K562 (cell line): ENCODE results near the gene DOCK4. TPM values are rescaled to one million over a fixed set of nuclear protein-coding genes. Genes with fewer than 3 reads are reported as not detected.

Experiments used
- ATAC-seq: fragments of 200-7000 bp; cut with Tn5 transposase; 3 replicates; pipeline ENCODE4 v1.9.1; 2020; ENCODE audit warnings: moderate library complexity
- BruUV-seq: library from RNA; stranded (reverse); fragments of 400-500 nt; replicated peaks from 2 replicates; lab custom pipeline; 2021; lab: Mats Ljungman, UMichigan
- CTCF ChIA-PET: fragments of 300-600 bp; formaldehyde crosslinking; extraction: SDS; loops from one replicate; lab custom pipeline; 2021; ENCODE audit warnings: low intra/inter-chr PET ratio; lab: Yijun Ruan, JAX
- POLR2A ChIA-PET: fragments of 300-600, 350-650 bp; sonication (Branson Sonifier 250); formaldehyde crosslinking; extraction: SDS; loops from one replicate; lab custom pipeline; 2021; ENCODE audit warnings: antibody characterized with exemption, inconsistent platforms; lab: Yijun Ruan, JAX
- DNase-seq, 4 experiments: peaks; one replicate each; pipeline versions ENCODE4 v3.0.0 to v3.0.0-alpha.2; 2011 to 2018; ENCODE audit warnings: low spot score in 3 of 4, mixed read lengths in 3 of 4; ENCODE audit errors: extremely low read depth in 1 of 4
- FAIRE-seq: peaks from 2 replicates; lab custom pipeline; 2011; peaks lifted over from hg19 to GRCh38; lab: Jason Lieb, UNC
- H2AFZ ChIP-seq: 2 replicates; pipeline ENCODE4 v1.6.0; 2011; ENCODE audit warnings: low read depth, low read length, control low read depth, inconsistent platforms
- H3K27ac ChIP-seq: fragments of 200-600 bp; 3 replicates; pipeline ENCODE4 v1.8.0; 2011; ENCODE audit warnings: low read depth, mild to moderate bottlenecking, control low read depth, inconsistent platforms, low read length, moderate library complexity, mixed read lengths; ENCODE audit errors: extremely low read depth
- H3K27me3 ChIP-seq, 2 experiments: fragments of 300-600 bp in 1 of 2; 2 replicates in 1 of 2; 3 replicates in 1 of 2; pipeline versions ENCODE4 v1.6.0 to v1.8.0; 2011; ENCODE audit warnings: inconsistent platforms in 2 of 2, low read length in 2 of 2, mild to moderate bottlenecking in 1 of 2, mixed read lengths in 1 of 2, moderate library complexity in 1 of 2; ENCODE audit not compliant: control insufficient read depth in 2 of 2, insufficient read depth in 2 of 2
- H3K36me3 ChIP-seq: fragments of 300-600 bp; 3 replicates; pipeline ENCODE4 v1.8.0; 2011; ENCODE audit warnings: mild to moderate bottlenecking, low read length, inconsistent platforms; ENCODE audit not compliant: control insufficient read depth, insufficient read depth
- H3K4me1 ChIP-seq, 2 experiments: fragments of 200-600 bp in 1 of 2; replicated peaks in 1 of 2; 2 replicates in 1 of 2; 3 replicates in 1 of 2; pipeline versions ENCODE4 v1.5.1 to v1.8.0; 2011; ENCODE audit warnings: inconsistent platforms in 2 of 2, low read length in 2 of 2, mild to moderate bottlenecking in 1 of 2, mixed read lengths in 1 of 2, moderate library complexity in 1 of 2; ENCODE audit not compliant: control insufficient read depth in 2 of 2, insufficient read depth in 2 of 2
- H3K4me2 ChIP-seq: 2 replicates; pipeline ENCODE4 v1.6.1; 2011; ENCODE audit warnings: low read length, control low read depth, inconsistent platforms, mixed read lengths; ENCODE audit not compliant: insufficient read depth
- H3K4me3 ChIP-seq: fragments of 200-600 bp; sonication (generic), shearing (Covaris generic); 2 replicates; pipeline ENCODE4 v1.5.1; 2016; ENCODE audit warnings: control low read depth, inconsistent platforms
- H3K79me2 ChIP-seq: fragments of 200-600 bp; 3 replicates; pipeline ENCODE4 v1.8.0; 2011; ENCODE audit warnings: low read length, inconsistent platforms; ENCODE audit not compliant: control insufficient read depth, insufficient read depth
- H3K9ac ChIP-seq, 2 experiments: 2 replicates each; pipeline versions ENCODE4 v1.6.0 to v1.6.1; 2011; ENCODE audit warnings: low read depth in 2 of 2, low read length in 2 of 2, control low read depth in 1 of 2, inconsistent platforms in 1 of 2, mild to moderate bottlenecking in 1 of 2, mixed read lengths in 1 of 2; ENCODE audit not compliant: insufficient read depth in 1 of 2
- H3K9me1 ChIP-seq: one replicate; pipeline ENCODE4 v1.6.0; 2011; ENCODE audit warnings: inconsistent platforms, mild to moderate bottlenecking, low read length, moderate library complexity; ENCODE audit not compliant: control insufficient read depth, insufficient read depth
- H3K9me3 ChIP-seq: replicated peaks from 2 replicates; pipeline ENCODE4 v1.5.1; 2011; ENCODE audit warnings: low read depth, low read length, inconsistent platforms; ENCODE audit not compliant: control insufficient read depth, insufficient read depth
- H4K20me1 ChIP-seq: replicated peaks from 2 replicates; pipeline ENCODE4 v1.6.1; 2011; ENCODE audit warnings: low read length, inconsistent platforms, mixed read lengths; ENCODE audit not compliant: control insufficient read depth, insufficient read depth
- CC2D1A ChIP-seq: fragments of 450-650 bp; IDR thresholded peaks from 2 replicates; pipeline ENCODE4 v1.6.1; 2017; ENCODE audit warnings: mild to moderate bottlenecking
- CEBPG ChIP-seq, 3 experiments: fragments of 200-800 bp in 1 of 3; sonication (Bioruptor generic) in 1 of 3; sonication (generic) in 1 of 3; formaldehyde crosslinking in 1 of 3; IDR thresholded peaks in 2 of 3; conservative IDR thresholded peaks in 1 of 3; 2 replicates each; pipeline versions ENCODE4 v1.6.1 to v1.8.0; 2016 to 2022; ENCODE audit warnings: missing compliant biosample characterization in 2 of 3, missing genetic modification characterization in 2 of 3, mild to moderate bottlenecking in 1 of 3, missing genetic modification reagents in 1 of 3
- EWSR1 ChIP-seq: fragments of 450-650 bp; IDR thresholded peaks from 2 replicates; pipeline ENCODE4 v1.6.1; 2018; ENCODE audit warnings: borderline replicate concordance, mild to moderate bottlenecking, low read depth, moderate library complexity; ENCODE audit not compliant: partially characterized antibody
- HEY1 ChIP-seq: fragments of 250-450 bp; sonication (Bioruptor Pico); IDR thresholded peaks from 2 replicates; pipeline ENCODE4 v1.5.0; 2020; ENCODE audit warnings: mild to moderate bottlenecking, moderate library complexity, borderline replicate concordance
- HNRNPH1 ChIP-seq: fragments of 200-400 bp; formaldehyde crosslinking; optimal IDR thresholded peaks from 2 replicates; pipeline ENCODE3; 2017; ENCODE audit warnings: low read depth, mild to moderate bottlenecking, low read length, moderate library complexity
- HNRNPL ChIP-seq: fragments of 200-400 bp; formaldehyde crosslinking; IDR thresholded peaks from 2 replicates; pipeline ENCODE4 v1.6.1; 2017; ENCODE audit warnings: low read depth, mild to moderate bottlenecking, low read length
- IFI16 ChIP-seq: fragments of 250-450 bp; sonication (Bioruptor Pico); IDR thresholded peaks from 2 replicates; pipeline ENCODE4 v2.1.2; 2022; ENCODE audit warnings: mild to moderate bottlenecking, inconsistent platforms
- MITF ChIP-seq: IDR thresholded peaks from 2 replicates; pipeline ENCODE4 v1.6.1; 2014; ENCODE audit warnings: antibody characterized with exemption
- MLX ChIP-seq, 2 experiments: fragments of 450-650 bp in 1 of 2; sonication (generic) in 1 of 2; formaldehyde crosslinking; conservative IDR thresholded peaks; 2 replicates each; pipeline versions ENCODE4 v1.4.0 to v1.8.1; 2020 to 2022; ENCODE audit warnings: mild to moderate bottlenecking in 1 of 2, missing genetic modification reagents in 1 of 2
- MTA1 ChIP-seq: fragments of 450-650 bp; IDR thresholded peaks from 2 replicates; pipeline ENCODE4 v1.6.1; 2017; ENCODE audit warnings: borderline replicate concordance
- MTA2 ChIP-seq: fragments of 450-650 bp; IDR thresholded peaks from 2 replicates; pipeline ENCODE4 v1.6.1; 2016; ENCODE audit warnings: low read depth
- NR1H2 ChIP-seq: sonication (generic); formaldehyde crosslinking; IDR thresholded peaks from 2 replicates; pipeline ENCODE4 v1.4.0; 2020; ENCODE audit warnings: mild to moderate bottlenecking, missing genetic modification reagents
- RFX1 ChIP-seq: fragments of 450-650 bp; IDR thresholded peaks from 2 replicates; pipeline ENCODE4 v1.6.1; 2016; ENCODE audit warnings: mild to moderate bottlenecking, moderate library complexity
- STAG1 ChIP-seq: sonication (generic); formaldehyde crosslinking; IDR thresholded peaks from 2 replicates; pipeline ENCODE4 v1.5.0; 2020; ENCODE audit warnings: missing genetic modification reagents, borderline replicate concordance
- ZNF121 ChIP-seq: sonication (generic); formaldehyde crosslinking; conservative IDR thresholded peaks from 2 replicates; pipeline ENCODE4 v1.8.0; 2022; ENCODE audit warnings: missing genetic modification reagents
- ZNF175 ChIP-seq: fragments of 200-800 bp; sonication (Bioruptor generic); IDR thresholded peaks from 2 replicates; pipeline ENCODE4 v1.6.1; 2016; ENCODE audit warnings: low read depth, mild to moderate bottlenecking, missing genetic modification characterization, missing compliant biosample characterization
- ZNF41 ChIP-seq: fragments of 250-450 bp; sonication (Bioruptor Pico); conservative IDR thresholded peaks from 2 replicates; pipeline ENCODE4 v1.4.0; 2020; ENCODE audit warnings: mild to moderate bottlenecking
- in situ Hi-C: fragments of 300-500 bp; cut with MboI; formaldehyde crosslinking; loops from 4 replicates; pipeline ENCODE4 v1.15.0; 2018; ENCODE audit warnings: inconsistent platforms, mixed read lengths
- intact Hi-C: fragments of 100-400 bp; cut with micrococcal nuclease; formaldehyde crosslinking; loops from 2 replicates; pipeline ENCODE4 v1.14.2; 2022
- polyA plus RNA-seq, 8 experiments: library from polyadenylated mRNA; depleted of rRNA in 4 of 8; stranded (reverse) in 5 of 8; unstranded in 3 of 8; fragments of >200 nt; fragmentation: Nextera tagmentation in 2 of 8; fragmentation: Illumina TruSeq in 1 of 8; extraction: Ambion mirVana in 2 of 8; extraction: Trizol in 1 of 8; gene quantifications; 2 replicates each; pipeline versions ENCODE4 v1.2.1 to v1.2.3, GENCODE V29; 2011 to 2014; ENCODE audit warnings: inconsistent platforms in 1 of 8, missing spikeins in 1 of 8
- total RNA-seq, 7 experiments: library from RNA; depleted of rRNA in 6 of 7; stranded (reverse); fragments of >200 nt in 6 of 7; fragmentation: Illumina TruSeq in 2 of 7; extraction: Trizol in 2 of 7; gene quantifications; 2 replicates each; pipeline versions ENCODE4 v1.2.1 to v1.2.3, GENCODE V29; 2011 to 2021; ENCODE audit warnings: low replicate concordance in 1 of 7
- TF ChIP-seq, protein P1 (sequence below): fragments of 250-450 bp; sonication (Bioruptor Pico); IDR thresholded peaks from 2 replicates; pipeline ENCODE4 v1.5.0; 2021

Gene DOCK4
- total and polyA plus RNA-seq, 9 of the 15 experiments (the other 6 are each of a cell fraction or from before 2014, with no cell fraction given): 0.42 to 5.7 (median 2.3) TPM

DNA sequence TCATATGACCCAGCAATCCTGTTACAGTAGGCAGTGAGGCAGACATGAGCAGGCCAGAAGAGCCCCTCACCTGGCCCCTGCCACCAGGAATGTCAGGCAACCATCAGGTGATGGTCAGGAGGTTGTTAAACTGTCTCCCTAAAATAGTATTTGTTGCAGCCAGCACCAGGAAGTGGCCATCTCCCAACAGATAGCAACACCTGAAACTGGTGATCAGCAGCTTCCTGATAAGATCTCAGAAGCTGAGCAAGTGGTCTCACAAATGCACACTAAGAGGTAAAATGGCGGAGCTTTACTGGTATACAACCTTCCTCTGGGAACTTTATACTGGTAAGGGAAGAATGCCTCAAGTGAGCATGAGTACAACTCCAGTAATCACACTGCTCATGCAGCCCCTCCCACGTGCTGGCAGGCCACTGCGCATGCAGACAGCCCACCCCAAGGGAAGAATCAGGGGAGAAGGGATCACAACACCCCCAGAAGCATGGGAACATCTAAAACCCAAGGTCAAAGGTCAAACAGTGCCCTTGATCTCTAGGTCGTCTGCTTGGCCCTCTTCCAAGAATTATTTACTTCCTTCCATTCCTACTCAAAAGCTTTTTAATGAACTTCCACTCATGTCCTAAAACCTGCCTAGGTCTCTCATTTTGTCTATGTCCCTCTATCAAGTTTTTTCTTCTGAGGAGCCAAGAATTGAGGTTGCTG is 133.5 kb downstream of the DOCK4 start (continued):
- TF ChIP-seq ZNF121 (CRISPR knock-in tag) (no peak), CC2D1A (no peak)

- no peak for ATAC-seq
- in situ Hi-C loops: no loop called here
- Histone ChIP-seq H3K4me1 (no peaks in the 10 kb centered on the region), H4K20me1 (no peaks in the 10 kb centered on the region), H3K27ac (no peak overlapping the region), H3K4me2 (no peak overlapping the region), H3K9me1 (no peaks in the 10 kb centered on the region), H3K27me3 (no peaks in the 10 kb centered on the region), H3K4me3 (no peak overlapping the region), H3K9ac (no peak overlapping the region), H3K79me2 (no peaks in the 10 kb centered on the region), H2AFZ (no peak overlapping the region), H3K36me3 (no peaks in the 10 kb centered on the region), H3K9me3 (no peaks in the 10 kb centered on the region)
- ChIA-PET POLR2A (no interaction called here), CTCF (no interaction called here)
- BruUV-seq: no TSS peak
- DNase-seq: no peak
- TF ChIP-seq HNRNPL (no peak), NR1H2 (CRISPR knock-in tag) (no peak), HNRNPH1 (no peak), ZNF175 (CRISPR knock-in tag) (no peak), CEBPG (CRISPR knock-in tag; IDR thresholded peaks at IDR 0.05) (no peak), CEBPG (tag; conservative IDR thresholded peaks at IDR 0.05 in 1 of 2, IDR thresholded peaks at IDR 0.05 in 1 of 2) (no peak), MTA2 (no peak), IFI16 (CRISPR knock-in tag) (no peak), RFX1 (no peak), ZNF41 (CRISPR knock-in tag) (no peak), MLX (CRISPR knock-in tag; conservative IDR thresholded peaks at IDR 0.05) (no peak), MITF (no peak), HEY1 (CRISPR knock-in tag) (no peak), STAG1 (CRISPR knock-in tag) (no peak), MTA1 (no peak), EWSR1 (no peak)
- TF ChIP-seq, protein P1, sequence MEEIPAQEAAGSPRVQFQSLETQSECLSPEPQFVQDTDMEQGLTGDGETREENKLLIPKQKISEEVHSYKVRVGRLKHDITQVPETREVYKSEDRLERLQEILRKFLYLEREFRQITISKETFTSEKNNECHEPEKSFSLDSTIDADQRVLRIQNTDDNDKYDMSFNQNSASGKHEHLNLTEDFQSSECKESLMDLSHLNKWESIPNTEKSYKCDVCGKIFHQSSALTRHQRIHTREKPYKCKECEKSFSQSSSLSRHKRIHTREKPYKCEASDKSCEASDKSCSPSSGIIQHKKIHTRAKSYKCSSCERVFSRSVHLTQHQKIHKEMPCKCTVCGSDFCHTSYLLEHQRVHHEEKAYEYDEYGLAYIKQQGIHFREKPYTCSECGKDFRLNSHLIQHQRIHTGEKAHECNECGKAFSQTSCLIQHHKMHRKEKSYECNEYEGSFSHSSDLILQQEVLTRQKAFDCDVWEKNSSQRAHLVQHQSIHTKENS (CRISPR knock-in tag): no peak
- intact Hi-C loops: no loop called here
- no peak for FAIRE-seq
Observed at GRCh38 chr7:112071856-112072255, 134.3 kb downstream of the DOCK4 start.
